BLaER1 treated with 17β-estradiol and CSF1 and Interleukin-3, amounts not matched to agents 10 nM and 100 nM (cell line): ENCODE data around the gene MAP4.
A peak's percentile ranks its signal among the peaks of the same experiment; 100 is the strongest.

ENCODE experiments used
- H3K27ac ChIP-seq, 11 experiments: shearing (Covaris generic); formaldehyde crosslinking; 2 replicates each; pipeline ENCODE4 v1.8.1; 2022
- H3K27me3 ChIP-seq, 11 experiments: shearing (Covaris generic); formaldehyde crosslinking; 2 replicates each; pipeline ENCODE4 v1.8.1; 2022
- H3K36me3 ChIP-seq, 11 experiments: shearing (Covaris generic); formaldehyde crosslinking; 2 replicates each; pipeline ENCODE4 v1.8.1; 2022
- H3K4me1 ChIP-seq, 10 experiments: shearing (Covaris generic); formaldehyde crosslinking; 2 replicates each; pipeline ENCODE4 v1.8.1; 2022
- H3K4me2 ChIP-seq, 11 experiments: shearing (Covaris generic); formaldehyde crosslinking; 2 replicates each; pipeline ENCODE4 v1.8.1; 2022
- H3K4me3 ChIP-seq, 10 experiments: shearing (Covaris generic); formaldehyde crosslinking; 2 replicates each; pipeline ENCODE4 v1.8.1; 2022
- H3K9ac ChIP-seq, 11 experiments: shearing (Covaris generic); formaldehyde crosslinking; 2 replicates each; pipeline ENCODE4 v1.8.1; 2022
- H3K9me3 ChIP-seq, 11 experiments: shearing (Covaris generic); formaldehyde crosslinking; replicated peaks in 1 of 11; 2 replicates each; pipeline ENCODE4 v1.8.1; 2022
- H4K20me1 ChIP-seq, 11 experiments: shearing (Covaris generic); formaldehyde crosslinking; 2 replicates each; pipeline ENCODE4 v1.8.1; 2022
- Cebpa-rat ChIP-seq, 11 experiments: shearing (Covaris generic); IDR thresholded peaks; 2 replicates each; pipeline ENCODE4 v1.8.1; 2022

MAP4 gene

GRCh38 chr3:47857151-47857550, 159.1 kb downstream of the MAP4 start:
- H4K20me1 ChIP-seq = peaks cover 0 to 34% (median 9%) of the 10 kb centered on the region in 11 experiments; a peak in 15 of 22 replicates
- H3K27ac ChIP-seq = no peak overlapping the region
- H3K27me3 ChIP-seq = no peaks in the 10 kb centered on the region
- H3K4me3 ChIP-seq = no peak overlapping the region
- no peak for TF ChIP-seq Cebpa-rat (IDR thresholded peaks at IDR 0.05)
- H3K36me3 ChIP-seq = peaks cover 59 to 97% (median 84%) of the 10 kb centered on the region in 11 experiments
- H3K4me2 ChIP-seq = no peak overlapping the region
- peaks cover 6 to 10% (median 6%) of the 10 kb centered on the region in 10 experiments; a peak in 19 of 20 replicates for H3K4me1 ChIP-seq
- H3K9me3 ChIP-seq = no peaks in the 10 kb centered on the region
- no peak overlapping the region for H3K9ac ChIP-seq

- Histone ChIP-seq H4K20me1 (peaks cover 3 to 39% (median 14%) of the 10 kb centered on the region in 11 experiments; a peak in 19 of 22 replicates), H3K4me1 (peaks cover 10 to 14% (median 11%) of the 10 kb centered on the region in 10 experiments; a peak in 19 of 20 replicates), H3K4me2 (no peak overlapping the region), H3K4me3 (no peak overlapping the region), H3K36me3 (peaks cover 64 to 97% (median 89%) of the 10 kb centered on the region in 11 experiments), H3K27me3 (no peaks in the 10 kb centered on the region), H3K9me3 (no peaks in the 10 kb centered on the region), H3K9ac (no peak overlapping the region), H3K27ac (no peak overlapping the region)
- no peak for TF ChIP-seq Cebpa-rat (IDR thresholded peaks at IDR 0.05)
These were observed 159.5 kb downstream of the MAP4 start for GRCh38 chr3:47856669-47857068.

- Histone ChIP-seq H3K4me3 (no peak overlapping the region), H3K36me3 (peaks cover 65 to 97% (median 91%) of the 10 kb centered on the region in 11 experiments), H3K27ac (no peak overlapping the region), H4K20me1 (peaks cover 13 to 48% (median 23%) of the 10 kb centered on the region in 11 experiments; a peak in 21 of 22 replicates), H3K27me3 (no peaks in the 10 kb centered on the region), H3K9ac (no peak overlapping the region; a peak in 2 of 22 replicates), H3K4me1 (peaks cover 20 to 24% (median 20%) of the 10 kb centered on the region in 10 experiments), H3K4me2 (no peak overlapping the region), H3K9me3 (no peaks in the 10 kb centered on the region)
- TF ChIP-seq Cebpa-rat (IDR thresholded peaks at IDR 0.05) = no peak
These were observed 160.5 kb downstream of the MAP4 start for GRCh38 chr3:47855461-47856383.

- no peak for TF ChIP-seq Cebpa-rat (IDR thresholded peaks at IDR 0.05)
- Histone ChIP-seq H3K9ac (no peak overlapping the region; a peak in 2 of 22 replicates), H3K4me1 (peaks cover 21 to 30% (median 29%) of the 10 kb centered on the region in 10 experiments), H4K20me1 (peaks cover 21 to 57% (median 32%) of the 10 kb centered on the region in 11 experiments; a peak in 21 of 22 replicates), H3K27me3 (no peaks in the 10 kb centered on the region), H3K9me3 (no peaks in the 10 kb centered on the region), H3K4me3 (no peak overlapping the region), H3K4me2 (no peak overlapping the region), H3K27ac (no peak overlapping the region), H3K36me3 (peaks cover 65 to 97% (median 91%) of the 10 kb centered on the region in 11 experiments)
These were observed 161.3 kb downstream of the MAP4 start for GRCh38 chr3:47854720-47855455.

GRCh38 chr3:47854267-47854666, 161.9 kb downstream of the MAP4 start:
- Histone ChIP-seq H3K4me3 (no peak overlapping the region), H3K36me3 (peaks cover 71 to 97% (median 91%) of the 10 kb centered on the region in 11 experiments), H4K20me1 (peaks cover 27 to 63% (median 38%) of the 10 kb centered on the region in 11 experiments; a peak in 21 of 22 replicates), H3K4me2 (no peak overlapping the region), H3K4me1 (peaks cover 25 to 36% (median 35%) of the 10 kb centered on the region in 10 experiments), H3K27me3 (no peaks in the 10 kb centered on the region), H3K9ac (no peak overlapping the region), H3K27ac (no peak overlapping the region), H3K9me3 (no peaks in the 10 kb centered on the region)
- no peak for TF ChIP-seq Cebpa-rat (IDR thresholded peaks at IDR 0.05)

- Histone ChIP-seq H4K20me1 (peaks cover 33 to 77% (median 52%) of the 10 kb centered on the region in 11 experiments; a peak in 21 of 22 replicates), H3K27ac (no peak overlapping the region), H3K27me3 (no peaks in the 10 kb centered on the region), H3K4me3 (no peak overlapping the region), H3K9me3 (no peaks in the 10 kb centered on the region), H3K4me2 (peak overlapping the region in 9 of 11 experiments; percentile 25 to 83 (median 50); a peak in 11 of 22 replicates), H3K4me1 (peaks cover 25 to 45% (median 42%) of the 10 kb centered on the region in 10 experiments), H3K9ac (no peak overlapping the region; a peak in 1 of 22 replicates), H3K36me3 (peaks cover 85 to 97% (median 94%) of the 10 kb centered on the region in 11 experiments)
- TF ChIP-seq Cebpa-rat (IDR thresholded peaks at IDR 0.05) = no peak
These were observed 163.3 kb downstream of the MAP4 start for GRCh38 chr3:47852604-47853602.

- no peak for TF ChIP-seq Cebpa-rat (IDR thresholded peaks at IDR 0.05)
- peaks cover 87 to 97% (median 94%) of the 10 kb centered on the region in 11 experiments for H3K36me3 ChIP-seq
These were observed 164.2 kb downstream of the MAP4 start for GRCh38 chr3:47851888-47852603.

More at GRCh38 chr3:47851888-47852603, 164.2 kb downstream of the MAP4 start:
- peak overlapping the region in 4 of 11 experiments; percentile 14 to 57 (median 50); a peak in 3 of 22 replicates for H3K9ac ChIP-seq
- no peaks in the 10 kb centered on the region for H3K27me3 ChIP-seq
- H3K9me3 ChIP-seq = no peaks in the 10 kb centered on the region
- peak overlapping the region in 2 of 11 experiments; percentile 10 to 14; a peak in 2 of 22 replicates for H3K27ac ChIP-seq
- no peak overlapping the region for H3K4me3 ChIP-seq
- peaks cover 25 to 45% (median 42%) of the 10 kb centered on the region in 10 experiments for H3K4me1 ChIP-seq
- peaks cover 33 to 85% (median 60%) of the 10 kb centered on the region in 11 experiments; a peak in 21 of 22 replicates for H4K20me1 ChIP-seq
- peak overlapping the region; percentile 25 to 83 (median 64); a peak in 21 of 22 replicates for H3K4me2 ChIP-seq
